PFSK-1 (cell line): ENCODE data around the gene HOXA5.

Source experiments
- POLR2AphosphoS5 ChIP-seq: IDR thresholded peaks from 2 replicates; pipeline ENCODE4 v1.6.1; 2012; ENCODE audit warnings: low read depth, mild to moderate bottlenecking, control low read depth, low read length, moderate library complexity
- SIN3A ChIP-seq: IDR thresholded peaks from 2 replicates; pipeline ENCODE4 v1.6.1; 2012; ENCODE audit warnings: mild to moderate bottlenecking, low read length, moderate library complexity, borderline replicate concordance; ENCODE audit not compliant: insufficient read depth

GRCh38 chr7:27182285-27182841 lies 38.9 kb upstream of the HOXA5 start:
- TF ChIP-seq POLR2AphosphoS5, result no peak
- no peak for TF ChIP-seq SIN3A
